Embryonic facial prominence (tissue), 1 donor: ENCODE results near the gene KIF18B.

Source experiments
- DNase-seq: peaks from one replicate; pipeline ENCODE4 v3.0.0-alpha.2; 2016; ENCODE audit errors: extremely low spot score

The KIF18B gene

GRCh38 chr17:44940317-44940716, 7.3 kb downstream of the KIF18B start:
- no peak for DNase-seq

GRCh38 chr17:44935116-44935515, 12.5 kb downstream of the KIF18B start:
- DNase-seq = no peak

- no peak for DNase-seq
Measured at GRCh38 chr17:44934745-44935105, 12.8 kb downstream of the KIF18B start.

GRCh38 chr17:44933824-44934744, 13.5 kb downstream of the KIF18B start:
- DNase-seq = no peak

GRCh38 chr17:44932787-44933097, 14.8 kb downstream of the KIF18B start:
- no peak for DNase-seq

GRCh38 chr17:44932096-44932786, 15.3 kb downstream of the KIF18B start:
- DNase-seq = no peak

- DNase-seq = no peak
Measured at GRCh38 chr17:44931376-44931775, 16.2 kb downstream of the KIF18B start.

- DNase-seq = no peak
Measured at GRCh38 chr17:44930667-44931066, 16.9 kb downstream of the KIF18B start.

GRCh38 chr17:44928950-44929720, 18.4 kb downstream of the KIF18B start:
- DNase-seq = no peak

GRCh38 chr17:44928136-44928535, 19.4 kb downstream of the KIF18B start:
- no peak for DNase-seq

GRCh38 chr17:44927696-44928095, 19.9 kb downstream of the KIF18B start:
- no peak for DNase-seq

GRCh38 chr17:44926821-44927525, 20.6 kb downstream of the KIF18B start:
- no peak for DNase-seq

- no peak for DNase-seq
Measured at GRCh38 chr17:44925731-44926697, 21.6 kb downstream of the KIF18B start.

GRCh38 chr17:44924107-44924544, 23.4 kb downstream of the KIF18B start:
- no peak for DNase-seq

GRCh38 chr17:44922746-44923470, 24.7 kb downstream of the KIF18B start:
- no peak for DNase-seq

- no peak for DNase-seq
Measured at GRCh38 chr17:44922136-44922535, 25.4 kb downstream of the KIF18B start.

- DNase-seq = no peak
Measured at GRCh38 chr17:44921122-44921882, 26.3 kb downstream of the KIF18B start.

- DNase-seq = no peak
Measured at GRCh38 chr17:44920565-44920940, 27.0 kb downstream of the KIF18B start.

GRCh38 chr17:44919885-44920564, 27.5 kb downstream of the KIF18B start:
- DNase-seq = peak; percentile 46
